ENCODE measurements around the gene REXO1. TPM values are rescaled to one million over a fixed set of nuclear protein-coding genes. Genes with fewer than 3 reads are reported as not detected.

The REXO1 gene
- total and polyA plus RNA-seq, 2 of the 13 experiments (the other 11 are each of a cell fraction or from before 2014, with no cell fraction given) = 5.0 to 11.2 TPM

- 0 out of 2 replicates have a peak, but pooled peaks have one; percentile 27 for TF ChIP-seq ZFP82 (CRISPR knock-in tag; IDR thresholded peaks at IDR 0.05; ENCODE audit: borderline replicate concordance)
- no peak for TF ChIP-seq HBP1 (CRISPR knock-in tag; IDR thresholded peaks at IDR 0.05; ENCODE audit: low read depth)
- no peak for TF ChIP-seq SETDB1 (CRISPR knock-in tag; IDR thresholded peaks at IDR 0.05; ENCODE audit: borderline replicate concordance)
- TF ChIP-seq ZSCAN22 (CRISPR knock-in tag; IDR thresholded peaks at IDR 0.05) = no peak
- no peak for TF ChIP-seq ISX (CRISPR knock-in tag; conservative IDR thresholded peaks at IDR 0.05)
- no peak for TF ChIP-seq HINFP (CRISPR knock-in tag; IDR thresholded peaks at IDR 0.05; ENCODE audit: low read depth)
- no peak for TF ChIP-seq ZNF678 (CRISPR knock-in tag; IDR thresholded peaks at IDR 0.05)
- peak; percentile 58; the same call in 1 of the 2 replicates for TF ChIP-seq AKAP8 (CRISPR knock-in tag; IDR thresholded peaks at IDR 0.05)
- no peak for TF ChIP-seq KLF15 (CRISPR knock-in tag; IDR thresholded peaks at IDR 0.05; ENCODE audit: borderline replicate concordance)
- TF ChIP-seq ZNF354B (CRISPR knock-in tag; IDR thresholded peaks at IDR 0.05) = no peak
- no peak for TF ChIP-seq TBX3 (IDR thresholded peaks at IDR 0.05; ENCODE audit: borderline replicate concordance)
- TF ChIP-seq CBFB (CRISPR knock-in tag; IDR thresholded peaks at IDR 0.05) = no peak
- no peak for TF ChIP-seq ZEB1 (IDR thresholded peaks at IDR 0.05; ENCODE audit: insufficient replicate concordance, low read depth)
- TF ChIP-seq ZNF350 (CRISPR knock-in tag; IDR thresholded peaks at IDR 0.05; ENCODE audit: borderline replicate concordance, low read depth) = 0 out of 2 replicates have a peak, but pooled peaks have one; percentile 17
- TF ChIP-seq ZBTB37 (CRISPR knock-in tag; IDR thresholded peaks at IDR 0.05) = no peak
- peak; percentile 34; the same call in 1 of the 2 replicates for TF ChIP-seq HDAC2 (CRISPR knock-in tag; IDR thresholded peaks at IDR 0.05)
- TF ChIP-seq EP300 (IDR thresholded peaks at IDR 0.05; ENCODE audit: low read depth in 2 of 2, low read length in 2 of 2) = no peak
- TF ChIP-seq EP300 (CRISPR knock-in tag; IDR thresholded peaks at IDR 0.05; ENCODE audit: borderline replicate concordance) = no peak
- peak; percentile 44; the same call in 1 of the 2 replicates for TF ChIP-seq ZBTB38 (CRISPR knock-in tag; IDR thresholded peaks at IDR 0.05)
- no peak for TF ChIP-seq SRF (IDR thresholded peaks at IDR 0.05; ENCODE audit: low read depth, low read length)
- no peak for TF ChIP-seq MTERF4 (CRISPR knock-in tag; IDR thresholded peaks at IDR 0.05)
- 0 out of 2 replicates have a peak, but pooled peaks have one; percentile 20 for TF ChIP-seq ZNF263 (CRISPR knock-in tag; IDR thresholded peaks at IDR 0.05)
- TF ChIP-seq IKZF1 (IDR thresholded peaks at IDR 0.05) = no peak
- no peak for TF ChIP-seq BRF2 (CRISPR knock-in tag; IDR thresholded peaks at IDR 0.05)
Observed at GRCh38 chr19:1853295-1854038, 5.2 kb upstream of the REXO1 start (continued).

Data from HepG2 (cell line).